ENCODE measurements around the gene ARHGAP44.

DNA sequence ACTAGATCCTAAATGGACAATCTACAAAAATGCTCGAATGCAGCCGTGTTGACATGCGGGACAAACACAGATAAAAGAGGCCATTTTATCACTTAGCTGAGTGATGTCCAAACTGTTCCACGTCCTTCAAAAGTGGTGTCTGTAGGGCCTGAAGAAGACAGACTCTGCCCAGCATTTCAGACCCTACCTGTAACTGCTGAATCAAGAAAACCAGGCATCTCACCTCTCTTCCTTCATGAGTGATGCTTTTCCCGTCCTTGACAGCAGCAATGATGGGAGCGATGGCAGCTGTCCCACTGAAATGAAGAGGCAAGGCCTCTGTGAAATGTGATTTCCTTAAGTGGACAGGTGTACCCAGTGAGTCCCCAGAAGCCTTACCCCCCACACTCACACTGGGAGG lies 216.2 kb downstream of the ARHGAP44 start:
- TF ChIP-seq EZH2phosphoT487 (IDR thresholded peaks at IDR 0.05; ENCODE audit: borderline replicate concordance, low read depth, low read length) (no peak), CTCF (conservative IDR thresholded peaks at IDR 0.05; ENCODE audit: low read length) (no peak)

All from OCI-LY7 (cell line).